GM18951 (cell line): ENCODE results near the gene C10orf67.

Source experiments
- POLR2A ChIP-seq: IDR thresholded peaks from 4 replicates; pipeline ENCODE4 v1.6.1; 2011; ENCODE audit warnings: mild to moderate bottlenecking; ENCODE audit not compliant: insufficient read length, insufficient read depth; ENCODE audit errors: extremely low read depth
- in situ Hi-C: fragments of 300-500 bp; cut with MboI; formaldehyde crosslinking; loops from one replicate; pipeline ENCODE4 v1.12.0; 2022; ENCODE audit warnings: low sequenced_read_pairs, mixed read lengths, inconsistent platforms; ENCODE audit not compliant: unreplicated experiment

Gene C10orf67

DNA sequence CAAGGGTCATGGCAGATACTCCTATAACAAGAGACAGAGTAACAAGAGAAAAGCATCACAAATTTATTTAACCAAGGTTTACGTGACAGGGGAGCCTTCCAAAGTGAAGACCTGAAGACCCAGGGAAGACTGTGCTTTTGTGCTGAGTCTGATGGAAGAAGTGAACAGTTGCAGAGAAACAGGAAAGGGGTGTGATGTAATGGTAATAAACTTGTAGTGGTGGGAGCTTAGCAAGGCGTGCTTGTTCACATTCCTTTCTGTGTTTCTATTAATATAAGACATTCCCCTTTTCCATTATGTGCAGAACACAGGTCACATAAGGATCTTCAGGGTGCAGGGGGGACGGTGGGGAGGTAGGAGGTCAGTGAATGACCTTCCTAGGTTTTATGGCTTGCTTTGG lies 25.5 kb upstream of the C10orf67 start:
- no peak for TF ChIP-seq POLR2A
- in situ Hi-C loops, result no loop called here

DNA sequence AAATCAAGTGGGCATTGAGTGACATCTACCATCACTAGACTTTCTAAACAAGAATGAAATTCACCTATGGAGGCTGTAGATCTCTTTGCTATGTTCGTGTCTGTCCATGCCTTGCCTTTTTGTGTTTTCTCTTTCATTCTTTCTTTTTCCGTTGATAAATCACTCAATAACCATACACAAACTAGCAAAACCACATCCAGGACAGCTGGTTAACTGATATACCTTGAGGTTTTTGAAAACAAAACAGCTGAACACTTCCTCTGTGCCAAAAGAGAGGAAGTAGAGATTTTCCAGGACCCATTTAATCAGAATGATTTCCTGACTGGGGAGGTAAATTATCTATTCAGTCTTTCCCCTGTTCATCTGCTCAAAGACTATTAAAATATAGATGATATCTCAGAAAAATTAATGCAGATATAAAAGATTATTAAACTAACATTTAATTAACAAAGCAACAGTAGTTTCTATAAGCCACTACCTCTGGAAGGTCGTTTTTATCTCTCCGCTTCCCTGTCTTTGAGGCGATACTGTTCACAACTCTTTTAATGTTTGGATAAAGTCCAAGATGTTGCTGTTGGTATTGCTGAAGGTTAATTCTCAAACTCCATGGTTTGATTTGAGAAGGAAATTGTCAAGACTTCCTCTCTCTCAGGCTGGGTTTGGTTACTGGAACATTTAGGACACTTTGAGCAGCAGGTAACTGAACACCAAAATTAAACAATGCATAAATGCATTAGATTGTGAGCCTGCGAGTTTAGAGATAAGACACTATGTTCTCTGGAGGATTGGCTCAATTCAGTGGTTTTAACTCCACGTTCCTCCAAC lies 24.4 kb upstream of the C10orf67 start:
- no peak for TF ChIP-seq POLR2A
- in situ Hi-C loops, result loop anchor here (10.0 kb wide), 1 partner anchor 66 kb away; the partner anchor contains the start of gene OTUD1

DNA sequence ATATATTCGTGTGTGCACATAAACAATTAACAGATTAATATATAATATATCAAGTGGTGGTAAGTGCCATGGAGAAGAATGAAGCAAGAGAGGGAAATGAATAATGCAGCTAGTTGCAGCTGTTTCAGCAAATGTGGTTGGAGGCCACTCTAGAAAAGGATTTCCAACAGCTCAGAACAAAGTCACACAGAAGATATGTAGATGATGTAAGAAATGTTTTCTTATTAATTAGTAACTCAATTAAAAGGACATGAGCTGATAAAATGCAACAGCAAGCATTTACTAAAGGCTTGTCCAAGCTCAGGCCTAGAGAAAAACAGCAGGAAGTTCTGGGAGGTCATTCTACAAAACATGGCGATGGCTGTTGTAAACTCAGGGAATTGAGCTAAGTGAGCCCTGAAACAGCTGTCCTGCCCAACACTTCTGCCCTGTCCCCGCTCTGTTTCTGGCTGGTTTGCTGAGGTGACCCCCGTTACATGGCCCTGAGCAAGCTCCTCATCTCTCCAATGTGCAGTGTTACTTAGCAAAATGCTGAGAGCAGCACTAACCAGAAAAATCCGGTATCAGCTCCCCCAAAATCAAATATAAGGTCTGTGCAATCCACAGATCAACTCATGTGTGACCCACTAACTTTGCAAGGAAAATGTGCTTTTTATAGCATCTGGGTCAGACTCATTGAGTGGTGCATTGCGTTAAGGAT lies 23.4 kb upstream of the C10orf67 start:
- in situ Hi-C loops, result loop anchor here (10.0 kb wide), 1 partner anchor 67 kb away; the partner anchor contains the start of gene OTUD1
- no peak for TF ChIP-seq POLR2A

DNA sequence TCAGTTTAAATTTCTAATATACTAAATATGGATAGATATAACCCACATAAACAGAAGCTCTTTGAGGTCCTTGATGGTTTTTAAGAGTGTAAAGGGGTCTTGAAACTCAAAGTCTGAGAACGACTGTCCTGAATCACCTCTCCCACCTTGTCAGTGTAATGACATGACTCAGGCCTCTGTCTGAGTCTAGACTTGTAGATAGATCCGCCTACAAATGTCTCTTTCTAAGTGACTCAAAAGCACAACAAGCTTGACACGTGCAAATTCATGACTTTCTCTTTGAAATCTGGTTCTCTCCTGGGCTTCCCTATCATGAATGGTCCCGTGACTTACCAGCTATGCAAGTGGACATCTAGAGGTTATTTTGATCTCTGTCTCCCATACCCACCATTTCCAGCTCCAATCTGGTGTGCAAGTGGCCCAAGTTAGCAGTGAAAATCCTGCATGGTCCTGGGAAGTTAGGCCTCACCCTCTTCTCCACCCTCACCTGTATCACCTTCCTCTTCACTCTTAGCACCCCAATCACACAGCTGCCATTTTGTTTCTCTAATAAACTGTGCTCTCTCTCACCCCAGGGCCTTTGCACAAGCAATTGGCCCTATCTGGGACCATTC lies 20.9 kb upstream of the C10orf67 start:
- in situ Hi-C loops, result loop anchor here (10.0 kb wide), 1 partner anchor 69 kb away; the partner anchor contains the start of gene OTUD1

DNA sequence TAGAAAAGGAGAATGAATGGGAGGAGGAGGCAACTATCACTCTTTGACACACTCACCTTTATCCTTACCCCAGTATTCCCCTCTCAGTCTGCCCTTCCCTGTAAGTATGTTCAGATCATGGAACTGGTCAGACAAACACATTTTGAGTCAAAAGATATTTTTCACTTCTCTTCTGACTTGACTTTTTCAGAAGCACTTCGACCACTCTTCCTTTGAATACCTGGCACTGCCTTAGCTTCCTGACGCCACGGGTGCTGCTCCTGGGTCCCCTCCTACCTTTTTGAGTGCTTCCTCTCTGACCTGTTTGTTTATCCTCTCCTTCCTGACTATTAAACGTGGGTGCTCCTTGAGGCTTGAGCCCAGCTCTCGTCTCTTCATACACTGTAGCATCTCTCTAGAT lies 19.8 kb upstream of the C10orf67 start:
- TF ChIP-seq POLR2A, result no peak
- in situ Hi-C loops, result loop anchor here (10.0 kb wide), 1 partner anchor 70 kb away; the partner anchor contains the start of gene OTUD1

DNA sequence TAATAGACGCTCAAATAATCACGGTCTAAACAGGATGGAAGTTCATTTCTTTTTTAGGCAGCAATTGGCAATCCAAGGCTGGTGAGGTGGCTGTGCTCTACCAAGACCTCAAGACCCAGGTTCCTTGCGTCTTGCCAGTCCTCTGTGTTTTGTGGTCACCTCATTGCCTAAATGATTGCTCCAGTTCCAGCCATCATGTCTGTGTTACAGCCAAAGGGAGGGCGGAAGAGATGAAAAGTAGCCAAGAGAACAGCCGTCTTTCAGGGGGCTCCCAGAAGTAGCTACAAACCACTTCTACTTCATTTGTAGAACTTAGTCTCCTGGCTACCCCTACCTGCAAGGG lies 19.2 kb upstream of the C10orf67 start:
- no peak for TF ChIP-seq POLR2A
- in situ Hi-C loops, result loop anchor here (10.0 kb wide), 1 partner anchor 71 kb away; the partner anchor contains the start of gene OTUD1

DNA sequence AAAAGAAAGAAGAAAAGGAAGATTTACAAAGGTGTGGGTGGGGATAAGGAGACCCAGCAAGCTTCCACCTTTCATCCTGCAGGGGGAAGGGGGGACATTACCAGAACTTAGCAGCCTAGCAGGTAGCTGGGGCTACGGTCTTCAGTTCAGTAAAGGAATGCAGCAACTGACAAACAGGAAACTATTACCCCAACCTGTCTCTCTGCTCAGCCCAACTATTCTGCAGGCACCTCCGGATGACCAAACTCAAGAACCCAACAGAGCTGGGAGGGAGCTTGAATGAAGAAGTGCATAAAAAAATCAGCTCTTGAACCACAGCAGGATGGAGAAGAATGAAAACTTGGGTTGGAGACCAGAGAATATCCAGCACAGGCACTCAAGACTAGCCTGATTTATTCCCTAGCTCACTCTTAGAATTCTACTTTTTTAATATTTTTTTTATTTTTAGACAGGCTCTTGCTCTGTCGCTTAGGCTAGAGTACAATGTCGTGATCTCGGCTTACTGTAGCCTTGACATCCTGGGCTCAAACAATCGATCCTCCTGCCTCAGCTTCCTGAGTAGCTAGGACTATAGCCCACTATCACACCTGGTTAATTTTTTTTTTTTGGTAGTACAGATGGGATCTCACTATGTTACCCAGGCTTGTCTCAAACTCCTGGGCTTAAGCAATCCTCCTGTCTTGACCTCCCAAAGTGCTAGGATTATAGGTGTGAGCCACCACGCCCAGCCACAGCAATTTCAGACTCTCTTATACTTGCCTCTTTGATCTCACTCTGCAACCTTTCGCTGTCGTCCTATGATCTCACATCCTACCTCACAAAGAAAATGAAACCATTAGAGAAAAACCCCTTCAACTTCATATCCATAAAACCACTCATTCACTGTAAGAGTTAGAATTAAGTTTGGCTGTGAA lies 18.5 kb upstream of the C10orf67 start:
- no peak for TF ChIP-seq POLR2A
- in situ Hi-C loops, result loop anchor here (10.0 kb wide), 1 partner anchor 72 kb away; the partner anchor contains the start of gene OTUD1

DNA sequence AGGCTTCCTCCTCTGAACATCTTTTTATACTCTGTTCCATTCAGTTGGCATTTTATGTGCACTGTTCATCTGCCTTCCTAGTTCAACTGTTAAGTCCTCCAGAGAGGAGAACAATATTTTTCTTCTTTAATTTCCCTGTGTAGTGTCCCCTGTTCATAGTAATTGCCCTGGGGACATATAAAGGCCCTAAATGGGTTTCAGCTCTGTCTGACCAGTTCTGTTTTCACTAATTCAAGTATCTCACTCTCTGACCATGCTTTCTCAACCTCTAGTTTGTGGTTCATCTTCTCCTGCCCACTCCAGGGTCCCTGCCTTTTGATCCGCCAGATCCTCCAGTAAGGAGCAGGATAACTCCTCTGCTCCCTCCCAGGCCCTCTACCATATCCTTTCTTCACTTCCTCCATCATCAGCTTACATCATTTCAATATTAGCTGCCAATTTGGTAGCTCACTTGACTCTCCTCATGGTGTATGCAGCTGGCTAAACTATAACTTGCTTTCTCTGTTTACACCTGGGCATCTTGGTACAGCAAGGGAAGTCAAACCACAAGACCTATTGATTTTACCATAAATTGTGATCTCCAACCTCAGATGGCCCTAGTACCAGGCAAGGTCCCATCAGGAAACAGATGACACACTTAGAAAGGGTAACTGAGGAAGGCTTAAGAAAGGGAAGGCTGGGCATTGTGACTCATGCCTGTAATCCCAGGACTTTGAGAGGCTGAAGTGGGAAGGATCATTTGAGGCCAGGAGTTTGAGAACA lies 17.7 kb upstream of the C10orf67 start:
- in situ Hi-C loops, result loop anchor here (10.0 kb wide), 1 partner anchor 73 kb away; the partner anchor contains the start of gene OTUD1
- no peak for TF ChIP-seq POLR2A

DNA sequence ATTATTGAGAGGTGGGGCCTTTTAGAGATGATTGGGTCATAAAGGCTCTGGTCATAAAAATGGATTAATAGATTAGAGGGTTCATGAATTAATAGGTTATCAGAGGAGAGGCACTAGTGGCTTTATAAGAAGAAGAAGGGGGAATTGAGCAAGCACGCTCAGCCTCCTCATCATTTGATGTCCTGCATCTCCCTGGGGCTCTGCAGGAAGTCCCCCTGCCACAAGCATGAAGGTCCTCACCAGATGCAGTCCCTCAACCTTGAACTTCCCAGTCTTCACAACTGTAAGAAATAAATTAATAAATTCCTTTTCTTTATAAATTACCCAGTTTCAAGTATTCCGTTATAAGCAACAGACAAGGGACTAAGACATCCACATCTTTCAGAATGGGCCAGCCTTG lies 17.1 kb upstream of the C10orf67 start:
- TF ChIP-seq POLR2A, result no peak
- in situ Hi-C loops, result loop anchor here (10.0 kb wide), 1 partner anchor 73 kb away; the partner anchor contains the start of gene OTUD1

DNA sequence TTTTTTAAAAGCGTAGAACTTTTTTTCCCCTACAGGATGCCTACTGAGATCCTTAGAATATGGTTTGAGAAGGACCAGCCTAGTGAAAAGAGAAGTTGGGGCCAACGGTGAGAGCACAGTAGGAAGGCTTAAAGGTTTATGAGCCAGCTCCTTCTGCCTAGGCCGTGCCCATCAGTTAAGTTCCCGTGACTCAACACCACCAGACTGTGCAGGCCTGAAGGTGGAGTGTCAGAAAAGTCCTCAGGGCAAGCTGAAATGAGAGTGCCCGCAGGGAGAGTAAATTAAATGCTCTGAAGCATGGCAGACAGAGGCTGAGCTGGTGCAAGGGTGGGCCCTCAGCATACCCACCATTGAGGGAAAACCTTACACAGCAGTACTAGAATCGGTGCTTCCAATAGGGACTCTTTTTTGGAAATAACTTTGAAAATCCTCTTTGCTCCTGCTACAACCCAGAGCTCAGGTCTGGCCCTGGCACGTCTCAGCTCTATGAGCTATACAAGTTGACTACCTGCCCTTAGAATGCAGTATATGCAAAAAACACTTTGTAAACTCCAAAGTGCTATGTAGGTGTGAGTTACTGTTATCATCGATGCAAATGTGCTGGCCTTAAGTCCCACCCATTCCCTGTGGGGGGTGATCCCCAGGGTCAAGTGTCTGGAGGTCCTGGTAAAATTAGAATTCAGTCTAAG lies 15.2 kb upstream of the C10orf67 start:
- no peak for TF ChIP-seq POLR2A
- in situ Hi-C loops, result loop anchor here (10.0 kb wide), 1 partner anchor 75 kb away; the partner anchor contains the start of gene OTUD1

DNA sequence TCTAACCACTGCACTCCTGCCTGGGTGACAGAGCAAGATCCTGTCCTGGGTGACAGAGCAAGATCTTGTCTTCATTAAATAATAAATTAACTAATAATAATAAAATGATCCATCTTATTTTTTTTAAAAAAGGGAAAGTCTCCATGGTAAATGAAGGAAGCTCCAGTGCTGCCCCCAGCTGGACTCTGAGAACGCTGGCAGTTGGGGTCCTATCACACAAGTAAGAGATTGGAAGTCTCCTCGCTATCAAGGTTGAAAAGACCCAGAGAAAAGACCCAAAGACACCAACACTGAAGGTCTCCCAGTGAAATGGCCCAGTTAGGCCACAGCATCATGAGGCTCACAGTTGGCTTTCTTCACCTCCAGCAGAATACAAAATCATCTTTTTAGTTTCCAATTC lies 13.8 kb upstream of the C10orf67 start:
- TF ChIP-seq POLR2A, result no peak
- in situ Hi-C loops, result no loop called here
